Measurements from ENCODE around the gene CCN5.

The CCN5 gene

DNA sequence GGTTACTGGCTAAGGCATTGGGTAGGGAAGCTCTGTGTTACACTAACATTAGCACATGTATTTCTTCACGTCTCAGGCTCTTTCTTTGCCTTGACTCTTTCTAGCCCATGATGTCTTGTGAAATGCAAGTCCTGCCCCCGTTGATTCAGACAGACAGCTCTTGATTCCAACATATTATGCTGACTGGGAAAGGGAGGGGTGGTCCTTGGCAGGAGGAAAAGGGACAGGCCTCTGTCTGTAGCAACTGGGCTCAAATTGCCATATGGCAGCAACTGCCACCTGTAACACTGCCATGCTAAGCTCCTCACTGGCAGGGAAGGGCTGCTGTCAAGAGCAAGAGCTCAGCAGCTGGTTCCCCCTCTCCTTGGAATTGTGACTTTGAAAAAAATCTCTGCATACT, 24.8 kb downstream of the CCN5 start:
- DNase-seq, result no peak

GRCh38 chr20:44742304-44743079, 27.3 kb downstream of the CCN5 start:
- no peak for DNase-seq

- DNase-seq, result no peak
These were observed 28.0 kb downstream of the CCN5 start for GRCh38 chr20:44743080-44743701.

DNA sequence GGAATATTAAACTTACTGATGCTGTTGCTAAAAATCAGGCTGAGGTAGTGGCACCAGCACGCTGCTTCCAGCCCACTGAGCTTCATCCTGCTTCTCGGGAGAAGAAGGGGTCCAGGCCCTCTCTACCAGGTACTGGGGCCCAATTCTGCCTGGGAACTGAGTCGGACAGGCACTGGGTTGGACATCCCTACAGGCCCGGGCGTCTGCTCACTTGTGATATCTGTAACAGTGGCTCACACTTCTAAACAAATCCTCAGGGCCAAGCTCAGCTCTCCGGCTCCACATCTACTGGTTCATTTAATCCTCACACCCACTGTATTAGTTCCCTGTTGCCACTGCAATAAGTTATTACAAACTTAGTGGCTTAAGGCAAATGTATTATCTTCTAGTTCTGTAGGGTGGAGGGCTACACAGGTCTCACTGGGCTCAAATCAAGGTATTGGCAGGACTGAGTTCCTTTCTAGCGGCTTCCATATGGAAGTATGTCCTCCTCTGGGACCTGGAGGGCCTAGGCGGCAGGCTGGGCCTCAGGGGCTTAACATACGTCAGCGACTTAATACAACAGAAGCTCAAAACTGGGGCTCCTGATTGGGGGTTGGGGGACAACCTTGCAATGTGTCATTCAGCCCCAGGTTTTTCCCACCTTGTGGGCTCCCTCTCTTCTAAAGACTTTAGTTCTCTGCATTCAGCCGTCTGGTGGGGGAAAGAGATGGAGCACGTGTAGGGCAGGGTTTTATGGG, 28.9 kb downstream of the CCN5 start:
- DNase-seq, result no peak

- DNase-seq, result no peak
These were observed 30.0 kb downstream of the CCN5 start for GRCh38 chr20:44745122-44745597.

DNA sequence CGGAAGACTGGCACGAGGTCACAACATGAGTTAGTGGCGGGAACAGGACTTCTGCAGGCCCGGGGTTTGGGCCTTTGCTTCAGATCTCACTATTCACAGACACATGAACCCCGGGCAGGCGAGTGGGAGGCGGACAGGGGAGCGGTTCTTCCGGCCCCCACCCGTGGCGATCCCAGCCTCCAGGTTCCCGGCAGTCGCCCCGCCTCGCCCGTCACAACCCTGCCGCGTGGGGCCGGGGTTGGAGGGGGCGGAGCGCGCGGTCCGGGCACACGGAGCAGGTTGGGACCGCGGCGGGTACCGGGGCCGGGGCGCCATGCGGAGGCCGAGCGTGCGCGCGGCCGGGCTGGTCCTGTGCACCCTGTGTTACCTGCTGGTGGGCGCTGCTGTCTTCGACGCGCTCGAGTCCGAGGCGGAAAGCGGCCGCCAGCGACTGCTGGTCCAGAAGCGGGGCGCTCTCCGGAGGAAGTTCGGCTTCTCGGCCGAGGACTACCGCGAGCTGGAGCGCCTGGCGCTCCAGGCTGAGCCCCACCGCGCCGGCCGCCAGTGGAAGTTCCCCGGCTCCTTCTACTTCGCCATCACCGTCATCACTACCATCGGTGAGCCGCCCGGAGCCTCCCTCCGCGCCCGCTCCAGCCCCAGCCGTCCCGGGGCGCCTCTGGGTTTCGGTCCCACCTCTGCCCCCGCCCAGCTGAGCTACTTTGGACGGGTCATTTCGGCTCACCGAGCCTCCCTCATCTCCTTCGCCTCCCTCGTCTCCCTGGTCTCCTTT, 30.6 kb downstream of the CCN5 start, which contains the start of gene KCNK15:
KCNK15 (plus strand) TSS at position 268 of the 769 bp plus-strand sequence; CDS start at position 314, 46 bp downstream.
- DNase-seq, result no peak

GRCh38 chr20:44746367-44747165, 31.4 kb downstream of the CCN5 start:
- DNase-seq, result peak; percentile 97

DNA sequence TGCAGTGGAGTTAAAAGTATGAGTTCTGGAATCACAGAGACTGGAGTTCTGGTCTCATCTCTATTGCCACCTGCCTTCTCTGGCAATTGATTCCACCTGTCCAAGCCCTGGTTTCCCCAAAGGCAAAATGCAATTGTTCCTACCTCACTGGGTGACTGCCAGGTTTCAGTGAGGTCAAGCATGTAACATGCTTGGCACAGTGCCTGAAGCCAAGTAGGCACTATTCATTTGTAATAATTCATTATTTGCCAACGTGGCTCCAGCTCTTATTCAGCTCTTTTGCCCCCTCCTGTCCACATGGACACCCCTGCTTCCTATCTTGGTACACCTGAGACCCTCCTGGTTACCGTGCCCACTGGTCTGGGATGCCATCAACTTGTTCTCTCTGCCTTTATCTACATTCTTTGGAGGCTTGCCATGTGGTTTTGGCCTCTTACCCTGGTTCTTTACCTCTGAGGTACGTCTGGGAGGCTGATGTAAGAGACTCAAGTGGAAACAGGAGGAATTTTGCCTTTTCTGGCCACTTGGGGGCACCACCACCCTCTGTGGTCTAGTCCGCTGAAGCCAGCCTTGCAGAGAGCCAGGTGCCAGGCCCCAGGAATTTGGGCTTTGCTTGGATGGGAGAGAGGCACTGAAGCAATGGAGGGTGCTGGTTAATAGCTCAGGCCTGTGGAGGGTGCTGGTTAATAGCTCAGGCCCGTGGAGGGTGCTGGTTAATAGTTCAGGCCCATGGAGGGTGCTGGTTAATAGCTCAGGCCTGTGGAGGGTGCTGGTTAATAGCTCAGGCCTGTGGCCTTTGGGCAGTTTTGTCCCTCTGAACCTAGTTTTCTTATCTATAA, 32.2 kb downstream of the CCN5 start:
- DNase-seq, result peak; percentile 97

DNA sequence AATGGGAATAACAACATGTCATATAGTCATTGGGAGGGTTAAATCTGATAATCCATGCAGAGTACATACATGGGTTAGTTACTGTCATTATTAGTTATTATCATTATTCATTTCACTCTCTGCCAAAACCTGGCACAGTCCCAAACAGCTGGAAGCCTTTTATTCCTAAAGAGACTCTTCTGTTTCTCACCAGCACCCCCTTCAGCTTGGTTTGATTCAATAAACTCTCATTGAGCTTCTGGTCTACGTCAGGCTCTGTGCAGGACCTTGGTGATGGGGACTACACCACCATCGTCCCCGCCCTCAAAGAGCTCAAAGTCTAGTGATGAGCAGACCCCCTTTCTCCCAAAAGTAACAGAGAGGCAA, 32.8 kb downstream of the CCN5 start:
- peak; percentile 39 for DNase-seq

DNA sequence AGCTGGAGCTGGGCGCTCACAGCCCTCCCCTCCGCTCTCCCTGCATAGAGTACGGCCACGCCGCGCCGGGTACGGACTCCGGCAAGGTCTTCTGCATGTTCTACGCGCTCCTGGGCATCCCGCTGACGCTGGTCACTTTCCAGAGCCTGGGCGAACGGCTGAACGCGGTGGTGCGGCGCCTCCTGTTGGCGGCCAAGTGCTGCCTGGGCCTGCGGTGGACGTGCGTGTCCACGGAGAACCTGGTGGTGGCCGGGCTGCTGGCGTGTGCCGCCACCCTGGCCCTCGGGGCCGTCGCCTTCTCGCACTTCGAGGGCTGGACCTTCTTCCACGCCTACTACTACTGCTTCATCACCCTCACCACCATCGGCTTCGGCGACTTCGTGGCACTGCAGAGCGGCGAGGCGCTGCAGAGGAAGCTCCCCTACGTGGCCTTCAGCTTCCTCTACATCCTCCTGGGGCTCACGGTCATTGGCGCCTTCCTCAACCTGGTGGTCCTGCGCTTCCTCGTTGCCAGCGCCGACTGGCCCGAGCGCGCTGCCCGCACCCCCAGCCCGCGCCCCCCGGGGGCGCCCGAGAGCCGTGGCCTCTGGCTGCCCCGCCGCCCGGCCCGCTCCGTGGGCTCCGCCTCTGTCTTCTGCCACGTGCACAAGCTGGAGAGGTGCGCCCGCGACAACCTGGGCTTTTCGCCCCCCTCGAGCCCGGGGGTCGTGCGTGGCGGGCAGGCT, 35.1 kb downstream of the CCN5 start:
- no peak for DNase-seq

DNA sequence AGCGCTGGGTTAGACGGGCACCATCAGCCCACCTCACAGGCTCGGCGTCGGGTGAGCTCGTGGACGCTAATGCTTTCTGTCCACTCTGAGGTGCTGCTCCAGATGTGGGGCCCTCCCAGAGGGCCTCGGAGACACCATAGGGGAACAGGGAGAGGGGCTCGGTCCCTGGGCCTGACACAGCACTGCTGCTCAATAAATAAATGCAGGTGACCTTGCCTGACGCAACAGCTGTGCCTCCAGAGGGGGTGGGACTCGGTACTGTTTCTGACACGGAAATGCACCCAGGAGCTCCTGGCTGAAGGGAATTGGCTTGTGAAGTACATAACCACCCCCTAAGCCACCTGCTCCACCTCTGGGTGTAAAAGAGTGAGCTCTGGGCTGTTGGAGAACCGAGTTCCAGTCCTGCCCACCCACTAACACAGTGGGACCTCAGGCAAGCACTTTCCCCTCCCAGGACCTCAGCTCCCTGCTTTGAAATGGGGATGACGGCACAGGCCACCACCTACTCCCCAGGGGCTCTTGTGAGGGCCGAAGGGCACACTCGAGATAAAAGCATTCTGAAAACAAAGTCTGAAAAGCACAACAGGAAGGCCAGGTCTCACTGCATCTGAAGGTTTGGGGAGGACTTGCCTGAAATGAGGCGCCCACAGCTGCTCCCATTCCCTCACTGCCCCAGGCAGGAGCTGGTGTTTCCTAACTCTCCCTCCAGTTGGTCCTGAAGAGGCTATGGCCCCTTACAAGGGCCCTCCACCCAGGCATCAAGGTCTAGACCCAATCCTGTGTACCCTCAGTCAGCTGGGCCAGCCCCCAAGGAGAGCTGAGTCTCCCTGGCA, 37.1 kb downstream of the CCN5 start:
- DNase-seq, result no peak

DNA sequence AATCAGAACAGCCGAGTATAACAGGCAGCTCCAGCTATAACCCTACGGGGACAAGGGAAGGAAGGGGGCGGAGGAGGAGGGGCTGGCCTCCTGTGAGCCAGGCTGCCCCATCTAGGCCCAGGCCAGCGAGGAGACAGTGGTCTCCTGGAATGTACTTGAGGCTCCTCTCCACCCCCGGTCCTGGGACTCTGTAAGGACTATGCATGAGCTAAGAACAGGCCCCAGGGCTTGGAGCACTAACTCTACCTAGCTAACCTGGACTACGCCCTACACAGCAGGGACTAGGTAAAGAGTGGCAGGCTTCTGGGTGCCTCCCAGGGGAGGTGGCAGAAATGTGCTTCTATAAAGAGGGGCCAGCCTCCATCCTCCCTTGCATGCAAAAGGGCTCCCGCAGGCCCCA, 39.4 kb downstream of the CCN5 start:
- no peak for DNase-seq

GRCh38 chr20:44756011-44756688, 41.0 kb downstream of the CCN5 start:
- no peak for DNase-seq

GRCh38 chr20:44756956-44757355, 41.8 kb downstream of the CCN5 start:
- DNase-seq, result no peak

GRCh38 chr20:44758247-44759101, 43.3 kb downstream of the CCN5 start:
- no peak for DNase-seq

- no peak for DNase-seq
These were observed 44.4 kb downstream of the CCN5 start for GRCh38 chr20:44759595-44759994.

DNA sequence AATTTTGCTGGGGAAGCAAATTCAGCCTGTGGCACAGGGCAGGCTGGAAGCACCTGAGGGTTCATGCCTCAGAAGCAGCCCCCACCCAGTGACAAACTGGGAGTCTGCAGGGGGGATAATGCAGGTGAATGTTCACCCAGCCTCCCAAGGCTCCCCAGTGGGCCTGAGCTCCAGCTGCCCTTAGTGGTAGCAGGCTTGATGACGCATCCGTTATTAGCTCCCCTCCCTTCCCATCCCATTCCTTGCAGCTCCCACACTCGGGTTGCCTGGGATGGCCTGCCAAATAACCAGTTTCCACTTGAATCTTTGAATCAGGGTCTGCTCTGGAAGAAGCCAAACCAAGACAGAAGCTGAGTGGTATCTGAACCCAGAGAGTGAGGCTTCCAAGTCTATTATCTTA, 46.3 kb downstream of the CCN5 start:
- DNase-seq, result no peak
